Osteoblast (primary cell): ENCODE measurements around the gene UBE2E1. TPM values are rescaled to one million over a fixed set of nuclear protein-coding genes. Genes with fewer than 3 reads are reported as not detected.

Source experiments
- DNase-seq: peaks from one replicate; pipeline ENCODE4 v3.0.0; 2011; ENCODE audit warnings: low spot score, mixed read lengths; ENCODE audit not compliant: insufficient read length; ENCODE audit errors: missing footprints
- H2AFZ ChIP-seq: 2 replicates; pipeline ENCODE4 v1.6.0; 2011; ENCODE audit warnings: mild to moderate bottlenecking, low read length
- H3K27ac ChIP-seq: 2 replicates; pipeline ENCODE4 v1.5.1; 2011; ENCODE audit warnings: mild to moderate bottlenecking, low read depth, low read length, moderate library complexity
- H3K27me3 ChIP-seq: 2 replicates; pipeline ENCODE4 v1.6.0; 2012; ENCODE audit warnings: mild to moderate bottlenecking, control low read depth, inconsistent platforms, low read length, moderate library complexity; ENCODE audit not compliant: insufficient read depth
- H3K36me3 ChIP-seq: 2 replicates; pipeline ENCODE4 v1.5.1; 2011; ENCODE audit warnings: mild to moderate bottlenecking, low read length, control low read depth, moderate library complexity; ENCODE audit not compliant: insufficient read depth
- H3K4me1 ChIP-seq: 2 replicates; pipeline ENCODE4 v1.5.1; 2011; ENCODE audit warnings: mild to moderate bottlenecking, low read length, control low read depth, moderate library complexity; ENCODE audit not compliant: insufficient read depth
- H3K4me2 ChIP-seq: 2 replicates; pipeline ENCODE4 v1.6.0; 2011; ENCODE audit warnings: mild to moderate bottlenecking, low read length; ENCODE audit not compliant: insufficient read depth
- H3K4me3 ChIP-seq: fragments of 200-600 bp; sonication (generic); 3 replicates; pipeline ENCODE4 v1.5.1; 2012; ENCODE audit warnings: mild to moderate bottlenecking, low read length, inconsistent platforms; ENCODE audit not compliant: insufficient read depth
- H3K79me2 ChIP-seq: 2 replicates; pipeline ENCODE4 v1.6.0; 2012; ENCODE audit warnings: mild to moderate bottlenecking, low read length, control low read depth, inconsistent platforms; ENCODE audit not compliant: insufficient read depth
- H3K9me3 ChIP-seq: 2 replicates; pipeline ENCODE4 v1.5.1; 2011; ENCODE audit warnings: low read depth, low read length, control low read depth
- H4K20me1 ChIP-seq: 2 replicates; pipeline ENCODE4 v1.6.0; 2012; ENCODE audit warnings: mild to moderate bottlenecking, low read length, control low read depth; ENCODE audit not compliant: insufficient read depth
- total RNA-seq: library from RNA; depleted of rRNA; stranded (reverse); fragments of >200 nt; gene quantifications from 2 replicates; pipeline ENCODE4 v1.2.3, GENCODE V29; 2012
- TF ChIP-seq, protein P1 (sequence below): IDR thresholded peaks from 2 replicates; pipeline ENCODE4 v1.5.1; 2011; ENCODE audit warnings: mild to moderate bottlenecking, low read depth, low read length, moderate library complexity; ENCODE audit errors: extremely low read depth

Gene UBE2E1
- total RNA-seq, 1 donor, result 98.1 TPM

DNA sequence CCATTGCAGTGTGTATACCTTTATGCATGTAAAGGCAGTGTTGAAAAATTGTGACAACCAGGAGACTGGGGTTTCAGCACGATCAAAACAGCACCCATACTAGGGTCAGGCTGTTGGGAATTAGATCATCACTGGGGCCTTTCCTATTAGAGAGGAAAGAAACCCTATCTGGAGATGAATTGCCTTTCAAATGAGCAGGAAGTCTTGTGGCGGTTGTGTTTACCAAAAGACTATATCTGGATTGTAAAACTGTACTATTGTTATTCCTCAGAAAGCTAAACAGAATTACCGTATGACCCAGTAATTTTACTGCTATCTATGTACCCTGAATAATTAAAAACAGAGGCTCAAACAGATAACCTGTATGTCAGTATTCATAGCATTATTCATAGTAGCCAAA is 10.1 kb downstream of the UBE2E1 start:
- DNase-seq, result no peak
- TF ChIP-seq, protein P1, sequence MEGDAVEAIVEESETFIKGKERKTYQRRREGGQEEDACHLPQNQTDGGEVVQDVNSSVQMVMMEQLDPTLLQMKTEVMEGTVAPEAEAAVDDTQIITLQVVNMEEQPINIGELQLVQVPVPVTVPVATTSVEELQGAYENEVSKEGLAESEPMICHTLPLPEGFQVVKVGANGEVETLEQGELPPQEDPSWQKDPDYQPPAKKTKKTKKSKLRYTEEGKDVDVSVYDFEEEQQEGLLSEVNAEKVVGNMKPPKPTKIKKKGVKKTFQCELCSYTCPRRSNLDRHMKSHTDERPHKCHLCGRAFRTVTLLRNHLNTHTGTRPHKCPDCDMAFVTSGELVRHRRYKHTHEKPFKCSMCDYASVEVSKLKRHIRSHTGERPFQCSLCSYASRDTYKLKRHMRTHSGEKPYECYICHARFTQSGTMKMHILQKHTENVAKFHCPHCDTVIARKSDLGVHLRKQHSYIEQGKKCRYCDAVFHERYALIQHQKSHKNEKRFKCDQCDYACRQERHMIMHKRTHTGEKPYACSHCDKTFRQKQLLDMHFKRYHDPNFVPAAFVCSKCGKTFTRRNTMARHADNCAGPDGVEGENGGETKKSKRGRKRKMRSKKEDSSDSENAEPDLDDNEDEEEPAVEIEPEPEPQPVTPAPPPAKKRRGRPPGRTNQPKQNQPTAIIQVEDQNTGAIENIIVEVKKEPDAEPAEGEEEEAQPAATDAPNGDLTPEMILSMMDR, result no peak

DNA sequence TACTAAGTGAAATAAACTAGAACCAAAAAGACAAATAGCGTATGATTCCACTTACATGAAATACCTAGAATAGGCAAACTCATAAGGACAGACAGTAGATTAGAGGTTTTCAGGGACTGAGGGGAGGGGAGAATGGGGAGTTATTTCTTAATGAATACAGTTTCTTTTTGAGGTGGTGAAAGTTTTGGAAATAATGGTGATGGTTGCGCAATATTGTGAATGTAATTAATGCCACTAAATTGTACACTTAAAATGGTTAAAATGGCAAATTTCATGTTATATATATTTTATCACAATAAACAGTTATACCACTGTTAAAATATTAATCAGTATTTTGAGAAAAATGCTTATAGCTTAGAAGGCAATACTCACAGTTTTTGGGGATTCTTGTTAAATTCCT is 11.0 kb downstream of the UBE2E1 start:
- TF ChIP-seq, protein P1, result no peak
- no peaks in the 10 kb centered on the region for H3K9me3 ChIP-seq
- H3K4me1 ChIP-seq, result no peaks in the 10 kb centered on the region
- no peak overlapping the region for H3K4me3 ChIP-seq
- peaks cover 27% of the 10 kb centered on the region for H4K20me1 ChIP-seq
- H3K4me2 ChIP-seq, result no peak overlapping the region
- peaks cover 6% of the 10 kb centered on the region for H3K36me3 ChIP-seq
- no peaks in the 10 kb centered on the region for H3K27me3 ChIP-seq
- no peak overlapping the region for H3K27ac ChIP-seq
- H2AFZ ChIP-seq, result no peak overlapping the region
- peaks cover 57% of the 10 kb centered on the region for H3K79me2 ChIP-seq
- DNase-seq, result no peak

More for the DNA sequence above, 10.1 kb downstream of the UBE2E1 start:
- no peaks in the 10 kb centered on the region for H3K27me3 ChIP-seq
- peaks cover 6% of the 10 kb centered on the region for H3K36me3 ChIP-seq
- peaks cover 7% of the 10 kb centered on the region for H3K4me1 ChIP-seq
- H3K9me3 ChIP-seq, result no peaks in the 10 kb centered on the region
- peaks cover 22% of the 10 kb centered on the region for H4K20me1 ChIP-seq
- no peak overlapping the region for H3K4me2 ChIP-seq
- H3K79me2 ChIP-seq, result peaks cover 62% of the 10 kb centered on the region
- H3K4me3 ChIP-seq, result no peak overlapping the region
- H2AFZ ChIP-seq, result no peak overlapping the region
- no peak overlapping the region for H3K27ac ChIP-seq

DNA sequence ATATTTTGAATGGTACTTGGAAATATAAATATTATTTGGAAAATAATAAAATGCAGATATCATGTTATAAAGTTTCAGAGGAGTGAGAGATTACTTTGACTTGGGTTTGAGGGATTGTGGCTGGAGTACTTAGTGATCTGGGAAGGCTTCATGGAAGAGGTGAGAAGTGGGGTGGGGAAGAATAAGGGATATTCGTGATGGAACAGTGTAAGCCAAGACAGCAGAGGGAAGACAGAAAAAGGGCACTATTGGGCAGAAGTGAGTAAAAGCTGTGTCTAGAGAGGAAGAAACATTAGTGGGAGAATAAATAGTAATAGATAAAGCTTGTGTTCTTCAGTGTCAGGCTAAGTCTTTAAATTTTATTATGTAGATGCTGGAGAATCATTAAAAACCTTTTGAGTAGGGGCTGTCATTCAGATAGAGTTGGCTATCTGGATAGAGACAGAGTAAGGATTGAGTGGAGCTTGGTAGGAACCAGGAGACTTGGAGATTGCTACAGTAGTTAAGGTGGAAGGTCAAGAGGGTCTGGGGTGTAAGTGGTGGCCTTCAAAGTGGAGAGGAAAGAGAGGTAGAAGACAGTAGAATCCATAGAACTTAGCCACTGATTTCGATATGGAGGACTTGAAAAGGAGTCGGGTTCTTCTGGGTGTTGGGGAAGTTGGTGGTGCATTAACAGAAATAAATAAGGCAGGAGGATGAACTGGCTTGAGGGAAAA is 11.9 kb downstream of the UBE2E1 start:
- Histone ChIP-seq H3K36me3 (peaks cover 4% of the 10 kb centered on the region), H3K9me3 (no peaks in the 10 kb centered on the region), H2AFZ (no peak overlapping the region), H4K20me1 (peaks cover 24% of the 10 kb centered on the region), H3K4me2 (no peak overlapping the region), H3K79me2 (peaks cover 48% of the 10 kb centered on the region), H3K4me3 (no peak overlapping the region), H3K27me3 (no peaks in the 10 kb centered on the region), H3K4me1 (no peaks in the 10 kb centered on the region), H3K27ac (no peak overlapping the region)
- TF ChIP-seq, protein P1, result no peak
- no peak for DNase-seq

DNA sequence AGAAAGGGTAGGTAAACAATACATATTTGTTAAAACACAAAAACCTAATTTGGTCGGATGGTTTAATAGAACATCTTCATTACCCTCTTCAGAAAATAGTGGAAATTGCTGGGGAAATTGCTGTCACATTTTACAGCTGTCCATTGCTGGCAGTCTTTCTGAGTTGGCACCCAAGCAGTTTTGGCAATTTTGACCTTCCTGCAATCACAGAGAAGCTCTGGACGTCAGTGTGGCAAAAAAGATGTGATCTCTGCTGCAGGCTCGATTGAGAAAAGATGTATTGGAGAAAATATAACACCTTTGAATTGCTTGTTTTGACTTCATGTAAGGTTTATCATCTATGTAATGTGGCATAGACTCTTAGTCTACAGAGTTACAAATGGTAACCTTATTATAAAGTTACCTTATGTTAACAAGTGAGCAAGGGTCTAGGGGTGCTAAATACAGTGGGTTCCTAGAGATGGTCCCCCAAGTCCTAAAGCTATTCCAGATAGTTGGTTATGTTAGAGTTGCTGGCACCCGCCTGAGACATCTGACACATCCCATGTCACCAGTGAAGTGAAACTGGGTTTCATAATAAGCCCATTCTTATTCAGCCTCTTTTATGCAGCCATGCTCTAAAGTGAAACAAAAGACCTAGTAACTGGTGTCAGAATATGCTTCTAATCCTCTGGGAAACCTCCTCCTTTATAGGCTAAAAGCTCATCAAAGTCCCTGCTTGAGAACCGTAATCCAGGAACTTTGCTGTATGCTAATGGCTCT is 14.0 kb downstream of the UBE2E1 start:
- Histone ChIP-seq H3K4me1 (no peaks in the 10 kb centered on the region), H2AFZ (no peak overlapping the region), H3K27me3 (no peaks in the 10 kb centered on the region), H3K79me2 (peaks cover 41% of the 10 kb centered on the region), H3K27ac (no peak overlapping the region), H3K4me3 (no peak overlapping the region), H3K36me3 (no peaks in the 10 kb centered on the region), H4K20me1 (peaks cover 23% of the 10 kb centered on the region), H3K4me2 (no peak overlapping the region), H3K9me3 (no peaks in the 10 kb centered on the region)
- TF ChIP-seq, protein P1, result no peak
- DNase-seq, result no peak
